ENCODE results near the gene TRIM31. TPM values are rescaled to one million over a fixed set of nuclear protein-coding genes. Genes with fewer than 3 reads are reported as not detected.

TRIM31 gene
- polyA plus RNA-seq, 1 of the 3 experiments (the other 2 are of a cell fraction) = not detected

DNA sequence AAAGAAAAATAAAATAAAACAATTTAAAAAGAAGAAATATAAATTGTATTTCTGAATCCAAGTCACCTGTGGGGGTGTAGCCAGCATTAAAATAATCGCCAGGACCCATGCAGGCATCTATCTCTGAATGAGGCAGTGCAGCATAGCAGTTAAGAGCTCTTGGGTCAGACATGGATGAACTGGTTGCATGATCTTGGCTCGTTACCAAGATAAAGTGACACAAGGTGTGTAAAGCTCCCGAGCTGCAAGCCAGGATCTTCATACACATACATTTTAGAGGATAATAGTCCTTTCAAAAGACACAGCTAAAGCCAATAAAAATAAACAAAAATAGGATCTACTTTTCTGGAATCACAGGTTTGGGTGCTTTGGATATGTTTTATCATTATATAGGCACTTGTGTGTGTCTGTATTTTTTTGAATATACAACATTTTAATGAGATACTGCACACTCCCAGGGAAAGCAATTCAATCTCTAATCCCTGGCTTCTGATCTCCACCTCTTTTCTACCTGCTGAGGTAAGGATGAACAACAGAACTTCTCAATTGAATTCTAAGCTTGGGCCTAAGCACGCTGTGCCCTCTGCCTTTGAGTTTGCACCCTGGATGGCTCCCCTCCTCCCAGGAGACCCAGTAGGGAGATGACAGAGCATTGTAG is 39.3 kb upstream of the TRIM31 start:
- Histone ChIP-seq H3K9me2 (no peaks in the 10 kb centered on the region), H3K27me3 (ENCODE audit: insufficient read depth) (peaks cover 8% of the 10 kb centered on the region; the same call in 1 of the 2 replicates), H3K27ac (ENCODE audit: low read depth in 2 of 2, low read length in 1 of 2) (no peak overlapping the region), H3K36me3 (replicated peaks in 1 of 2; ENCODE audit: control insufficient read depth in 1 of 2, insufficient read depth in 2 of 2, low read length in 1 of 2) (no peaks in the 10 kb centered on the region), H3K4me2 (no peak overlapping the region), H3K4me1 (ENCODE audit: control insufficient read depth in 1 of 2, insufficient read depth in 2 of 2, low read depth in 1 of 2, low read length in 1 of 2) (no peaks in the 10 kb centered on the region; a peak in 1 of 4 replicates), H3K4me3 (ENCODE audit: low read depth in 2 of 2, low read length in 1 of 2) (no peak overlapping the region), H3K9me3 (no peaks in the 10 kb centered on the region), H3F3A (replicated peaks; ENCODE audit: insufficient read depth) (no peaks in the 10 kb centered on the region), H2AFZ (ENCODE audit: low read depth) (no peak overlapping the region), H3K9ac (no peak overlapping the region), H4K20me1 (ENCODE audit: insufficient read depth) (no peaks in the 10 kb centered on the region), H3K79me2 (ENCODE audit: insufficient read depth) (no peaks in the 10 kb centered on the region)
- WGBS (ENCODE audit: low lambda C conversion rate) = 13% methylated on average over 4 of the region's 4 CpGs
- no peak for TF ChIP-seq TCF12 (IDR thresholded peaks at IDR 0.05)
- TF ChIP-seq GABPA (IDR thresholded peaks at IDR 0.05; ENCODE audit: low read depth) = no peak
- no peak for TF ChIP-seq PBX3 (IDR thresholded peaks at IDR 0.05)
- TF ChIP-seq USF1 (IDR thresholded peaks at IDR 0.05; ENCODE audit: borderline replicate concordance, low read depth) = no peak
- TF ChIP-seq NRF1 (IDR thresholded peaks at IDR 0.05; ENCODE audit: low read depth, low read length) = no peak
- no peak for TF ChIP-seq RXRA (IDR thresholded peaks at IDR 0.05; ENCODE audit: borderline replicate concordance, low read depth)
- no peak for TF ChIP-seq EZH2phosphoT487 (IDR thresholded peaks at IDR 0.05; ENCODE audit: borderline replicate concordance, low read depth)
- TF ChIP-seq, protein P1, sequence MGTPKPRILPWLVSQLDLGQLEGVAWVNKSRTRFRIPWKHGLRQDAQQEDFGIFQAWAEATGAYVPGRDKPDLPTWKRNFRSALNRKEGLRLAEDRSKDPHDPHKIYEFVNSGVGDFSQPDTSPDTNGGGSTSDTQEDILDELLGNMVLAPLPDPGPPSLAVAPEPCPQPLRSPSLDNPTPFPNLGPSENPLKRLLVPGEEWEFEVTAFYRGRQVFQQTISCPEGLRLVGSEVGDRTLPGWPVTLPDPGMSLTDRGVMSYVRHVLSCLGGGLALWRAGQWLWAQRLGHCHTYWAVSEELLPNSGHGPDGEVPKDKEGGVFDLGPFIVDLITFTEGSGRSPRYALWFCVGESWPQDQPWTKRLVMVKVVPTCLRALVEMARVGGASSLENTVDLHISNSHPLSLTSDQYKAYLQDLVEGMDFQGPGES (IDR thresholded peaks at IDR 0.05; ENCODE audit: low read depth, low read length) = no peak
- no peak for TF ChIP-seq EP300 (IDR thresholded peaks at IDR 0.05; ENCODE audit: borderline replicate concordance in 1 of 2, low read depth in 1 of 2, low read length in 1 of 2)
- no peak for TF ChIP-seq FOSL2 (IDR thresholded peaks at IDR 0.05; ENCODE audit: borderline replicate concordance, low read depth)
- no peak for TF ChIP-seq GATA2 (CRISPR knock-in tag; IDR thresholded peaks at IDR 0.05)
- no peak for TF ChIP-seq TEAD4 (IDR thresholded peaks at IDR 0.05; ENCODE audit: borderline replicate concordance, insufficient read depth)
- no peak for TF ChIP-seq CHD2 (IDR thresholded peaks at IDR 0.05; ENCODE audit: low read length, partially characterized antibody)
- no peak for DNase-seq
- ChIA-PET CTCF (interaction anchor here (0.9 to 6.4 kb wide), 6 partner anchors 16 to 49 kb away, joined by 3 to 38 read pairs (median 4); partner anchors contain the start of gene TRIM40), POLR2A (no interaction called here)

DNA sequence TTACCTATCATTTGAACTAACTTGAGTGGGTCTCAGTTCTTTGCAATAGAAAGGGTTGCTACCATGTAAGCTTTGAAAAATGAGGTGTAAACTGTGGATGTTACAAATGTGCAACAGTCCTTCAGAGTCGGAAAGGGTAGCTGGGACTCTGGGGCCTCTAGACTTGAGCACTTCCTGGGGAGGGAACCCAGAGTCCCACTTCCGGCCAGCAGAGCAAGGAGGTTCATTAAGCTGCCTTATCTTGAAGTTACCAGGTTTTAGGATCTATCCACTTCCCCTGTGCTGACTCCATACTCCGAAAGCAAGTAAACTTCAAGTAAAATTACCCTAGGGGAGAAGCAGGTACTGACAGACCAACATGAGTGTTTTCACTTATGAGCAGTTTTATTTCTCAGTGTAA is 38.7 kb upstream of the TRIM31 start:
- Histone ChIP-seq H3K9ac (no peak overlapping the region), H3K79me2 (ENCODE audit: insufficient read depth) (no peaks in the 10 kb centered on the region), H3K9me2 (no peaks in the 10 kb centered on the region), H3K4me2 (no peak overlapping the region), H3K36me3 (replicated peaks in 1 of 2; ENCODE audit: control insufficient read depth in 1 of 2, insufficient read depth in 2 of 2, low read length in 1 of 2) (no peaks in the 10 kb centered on the region), H3K4me3 (ENCODE audit: low read depth in 2 of 2, low read length in 1 of 2) (no peak overlapping the region), H3F3A (replicated peaks; ENCODE audit: insufficient read depth) (no peaks in the 10 kb centered on the region), H3K4me1 (ENCODE audit: control insufficient read depth in 1 of 2, insufficient read depth in 2 of 2, low read depth in 1 of 2, low read length in 1 of 2) (no peaks in the 10 kb centered on the region; a peak in 1 of 4 replicates), H3K27ac (ENCODE audit: low read depth in 2 of 2, low read length in 1 of 2) (no peak overlapping the region), H4K20me1 (ENCODE audit: insufficient read depth) (no peaks in the 10 kb centered on the region), H3K9me3 (no peaks in the 10 kb centered on the region), H3K27me3 (ENCODE audit: insufficient read depth) (peaks cover 8% of the 10 kb centered on the region; the same call in 1 of the 2 replicates), H2AFZ (ENCODE audit: low read depth) (no peak overlapping the region)
- no peak for DNase-seq
- ChIA-PET POLR2A (no interaction called here), CTCF (interaction anchor here (0.9 to 6.4 kb wide), 5 partner anchors 17 to 48 kb away, joined by 3 to 38 read pairs (median 5); no protein-coding TSS in a partner anchor)
- TF ChIP-seq MEF2A (IDR thresholded peaks at IDR 0.05; ENCODE audit: borderline replicate concordance, low read depth) = no peak
- no peak for TF ChIP-seq SMC3 (IDR thresholded peaks at IDR 0.05; ENCODE audit: low read depth, low read length)
- no peak for TF ChIP-seq NRF1 (IDR thresholded peaks at IDR 0.05; ENCODE audit: low read depth, low read length)
- 39% methylated on average over 3 of the region's 3 CpGs for WGBS (ENCODE audit: low lambda C conversion rate)
